IPS-NIHi7 (cell line): Measurements from ENCODE around the gene KSR2.
"Not testable (repeated sequence)": the region's sequence is repeated elsewhere in the genome, so short reads cannot be mapped to it uniquely, and the experiment has no call there.

Experiments
- DNase-seq: peaks from one replicate; pipeline ENCODE4 v3.0.0; 2012; ENCODE audit warnings: mixed read lengths; ENCODE audit errors: extremely low spot score

The KSR2 gene

DNA sequence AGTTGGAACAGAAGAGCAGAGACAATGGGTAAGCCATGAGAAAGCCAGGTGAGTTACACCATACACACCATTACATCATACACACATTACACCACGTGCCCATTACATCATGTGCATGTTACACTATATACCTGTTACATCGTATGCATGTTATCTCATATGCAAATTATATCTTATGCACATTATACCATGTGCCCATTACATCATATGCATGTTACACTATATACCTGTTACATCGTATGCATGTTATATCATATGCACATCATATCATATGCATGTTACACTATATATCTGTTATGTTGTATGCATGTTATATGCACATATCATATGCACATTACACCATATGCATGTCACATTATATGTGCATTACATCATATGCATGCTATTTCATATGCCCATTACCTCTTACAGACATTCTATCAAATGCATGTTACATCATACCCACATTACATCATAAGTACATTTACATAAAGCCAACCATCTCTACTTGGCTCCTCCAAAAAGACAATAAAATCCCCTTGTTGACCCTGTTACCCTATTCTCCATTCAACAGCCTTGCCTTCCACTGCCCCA is 207.2 kb downstream of the KSR2 start:
- DNase-seq, result no peak

GRCh38 chr12:117760990-117761389 is 207.8 kb downstream of the KSR2 start:
- no peak for DNase-seq

GRCh38 chr12:117750657-117751056 is 218.1 kb downstream of the KSR2 start:
- DNase-seq, result no peak

DNA sequence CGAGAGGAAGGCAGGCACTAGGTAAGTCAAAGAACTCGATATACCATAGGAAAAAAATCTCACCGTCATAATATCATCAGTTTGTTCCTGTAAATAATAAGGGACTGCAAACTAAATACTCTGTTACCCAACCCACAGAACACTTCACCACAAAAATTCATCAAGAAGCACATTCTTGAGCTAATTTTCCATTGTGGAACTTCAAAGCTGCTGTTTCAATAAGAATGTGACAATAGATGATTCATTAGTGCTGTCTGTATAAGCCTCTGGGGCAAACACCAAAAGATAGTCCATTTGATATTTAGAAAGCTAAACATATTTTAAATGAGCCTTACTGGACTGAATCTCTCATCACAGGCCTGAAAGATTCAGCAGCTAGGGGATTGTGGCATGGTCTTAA is 219.4 kb downstream of the KSR2 start:
- DNase-seq, result no peak

- DNase-seq, result not testable (repeated sequence)
Measured at GRCh38 chr12:117746358-117746757, 222.4 kb downstream of the KSR2 start.

DNA sequence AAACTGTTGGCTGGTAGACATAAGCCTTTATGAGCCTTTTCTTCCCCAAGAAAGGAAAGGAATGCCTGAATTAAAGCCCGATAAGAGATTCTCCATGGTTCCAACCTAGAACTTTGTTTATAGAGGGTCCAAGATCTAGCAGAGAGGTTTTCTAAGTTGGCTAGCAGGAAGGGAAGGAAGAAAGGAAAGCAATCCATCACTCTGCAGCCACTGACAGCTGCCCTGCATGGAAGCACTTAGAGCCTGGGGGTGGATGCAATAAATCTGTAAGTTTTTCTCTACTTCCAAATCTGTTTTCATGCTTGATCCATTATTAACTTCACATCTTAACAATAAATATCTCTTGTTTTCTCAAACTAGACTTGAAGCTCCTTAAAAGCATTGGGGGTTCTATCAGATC is 224.4 kb downstream of the KSR2 start:
- no peak for DNase-seq

- no peak for DNase-seq
Measured at GRCh38 chr12:117743761-117744160, 225.0 kb downstream of the KSR2 start.

DNA sequence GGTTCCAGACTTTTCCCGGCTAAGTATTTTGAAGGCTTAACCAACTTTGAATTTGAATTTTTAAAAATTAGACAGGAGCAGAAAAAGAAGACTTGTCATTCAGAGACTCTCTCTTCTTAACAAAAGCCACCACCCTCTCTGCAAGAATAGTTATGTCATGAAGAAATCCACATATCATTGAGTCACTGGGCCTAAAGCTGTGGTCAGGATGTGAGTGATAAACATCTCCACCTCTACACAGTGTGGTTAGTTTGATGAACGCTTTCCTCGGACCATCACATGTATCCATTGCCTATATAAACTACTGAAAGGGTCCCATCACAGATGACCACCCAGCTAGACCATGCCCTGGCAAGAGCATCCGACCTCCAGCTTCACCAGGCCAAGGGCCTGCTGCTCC is 226.1 kb downstream of the KSR2 start:
- no peak for DNase-seq

- DNase-seq, result no peak
Measured at GRCh38 chr12:117738233-117738632, 230.6 kb downstream of the KSR2 start.

DNA sequence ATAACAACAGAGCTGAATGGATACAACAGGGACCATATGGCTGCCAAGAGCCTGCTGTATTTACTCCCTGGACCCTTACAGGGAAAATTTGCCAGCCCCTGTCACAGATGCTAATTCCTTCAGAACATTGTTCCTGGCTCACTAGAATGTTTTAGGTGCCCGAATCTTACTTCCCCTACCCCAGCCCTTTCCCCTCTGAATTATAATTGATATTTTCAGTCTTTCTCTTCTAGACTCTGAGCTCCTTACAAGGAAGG is 235.3 kb downstream of the KSR2 start:
- no peak for DNase-seq

DNA sequence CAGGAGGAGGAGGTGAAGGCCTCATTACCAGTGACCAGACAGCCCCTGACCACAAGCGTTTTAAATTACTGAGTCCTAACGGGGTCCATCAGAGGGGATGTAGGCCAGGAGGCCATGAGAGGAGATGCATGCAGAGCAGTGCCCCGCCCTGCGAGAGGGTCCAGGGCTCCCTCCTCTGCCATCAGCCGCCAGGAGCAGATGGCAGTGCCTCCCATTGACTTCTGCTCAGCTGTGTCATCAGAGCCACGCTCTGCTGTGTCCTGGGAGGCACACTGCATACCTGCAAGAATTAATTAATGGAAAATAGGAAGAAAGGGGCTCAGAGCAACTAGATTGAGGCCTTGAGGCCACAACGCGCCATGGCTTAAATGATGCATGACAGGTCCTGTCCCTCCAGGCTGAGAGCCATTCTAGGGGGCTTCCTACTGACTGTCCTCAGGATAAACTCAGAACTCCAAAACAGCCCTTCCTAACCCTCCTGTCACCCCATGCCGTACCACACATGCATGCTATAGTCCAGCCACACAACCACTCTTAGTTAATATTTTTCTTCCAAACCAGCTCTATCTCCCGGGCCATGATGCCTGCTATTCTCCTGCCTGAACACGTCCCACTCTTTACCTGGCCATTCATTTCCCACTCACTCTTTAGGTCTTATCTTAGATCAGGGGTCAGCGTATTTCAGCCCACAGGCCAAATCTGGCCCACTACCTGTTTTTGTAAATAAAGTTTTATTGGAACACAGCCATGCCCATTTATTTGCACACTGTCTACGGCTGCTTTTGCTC is 235.8 kb downstream of the KSR2 start:
- no peak for DNase-seq

- DNase-seq, result not testable (repeated sequence)
Measured at GRCh38 chr12:117731131-117731530, 237.7 kb downstream of the KSR2 start.

DNA sequence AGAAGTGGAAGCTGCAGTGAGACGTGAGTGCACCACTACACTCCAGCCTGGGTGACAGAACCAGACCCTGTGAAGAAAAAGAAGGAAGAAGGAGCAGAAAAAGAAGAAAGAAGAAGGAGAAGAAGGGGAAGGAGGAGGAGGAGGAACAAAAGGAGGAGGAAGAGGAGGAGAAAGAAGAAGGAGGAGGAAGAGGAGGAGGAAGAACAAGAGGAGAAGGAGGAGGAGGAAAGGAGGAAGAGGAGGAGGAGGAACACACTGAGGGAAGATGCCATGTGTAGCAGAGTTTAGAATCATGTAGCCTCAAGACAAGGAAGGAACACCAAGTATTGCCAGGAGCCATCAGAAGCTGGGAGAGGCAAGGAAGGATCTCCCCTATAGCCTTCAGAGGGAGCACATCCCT is 241.5 kb downstream of the KSR2 start:
- DNase-seq, result no peak

DNA sequence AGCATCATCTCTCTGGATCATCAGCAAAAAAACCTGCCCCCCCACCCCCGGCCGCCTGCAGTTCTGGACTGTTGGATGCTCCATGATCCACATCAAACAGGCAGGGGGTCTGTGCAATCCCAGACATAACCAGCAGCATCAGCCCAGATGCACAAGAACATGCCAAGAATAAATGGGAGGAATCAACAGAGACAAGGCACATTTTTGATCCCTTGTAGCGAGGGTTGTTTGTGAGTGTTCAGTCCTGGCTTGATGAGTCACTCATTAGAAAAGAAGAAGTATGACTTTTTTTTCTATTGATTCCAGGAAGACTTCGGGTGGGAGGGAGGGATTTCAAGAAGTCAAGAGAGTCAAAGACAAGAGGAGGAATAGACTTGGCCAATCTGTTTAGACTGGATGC is 244.2 kb downstream of the KSR2 start:
- no peak for DNase-seq

- DNase-seq, result no peak
Measured at GRCh38 chr12:117718559-117718958, 250.2 kb downstream of the KSR2 start.

DNA sequence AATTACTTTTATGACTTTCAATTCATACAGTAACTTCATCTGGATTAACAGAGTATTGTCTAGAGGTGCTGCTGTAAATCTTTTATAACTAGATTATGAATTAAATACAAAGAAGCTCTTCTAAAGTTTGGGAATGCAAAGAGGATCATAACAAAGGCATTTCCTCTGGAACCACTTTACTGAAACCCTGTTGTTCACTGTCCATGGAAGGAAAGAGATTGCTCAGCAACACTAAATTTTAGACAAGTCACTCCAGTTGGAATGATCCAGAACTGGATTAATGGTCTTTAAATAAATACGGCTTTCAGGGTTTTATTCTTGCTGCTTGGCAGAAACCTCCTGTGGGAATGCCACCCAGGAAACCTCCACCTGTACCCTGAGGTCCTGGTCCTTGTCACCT is 250.6 kb downstream of the KSR2 start:
- no peak for DNase-seq

- no peak for DNase-seq
Measured at GRCh38 chr12:117714203-117714602, 254.6 kb downstream of the KSR2 start.

DNA sequence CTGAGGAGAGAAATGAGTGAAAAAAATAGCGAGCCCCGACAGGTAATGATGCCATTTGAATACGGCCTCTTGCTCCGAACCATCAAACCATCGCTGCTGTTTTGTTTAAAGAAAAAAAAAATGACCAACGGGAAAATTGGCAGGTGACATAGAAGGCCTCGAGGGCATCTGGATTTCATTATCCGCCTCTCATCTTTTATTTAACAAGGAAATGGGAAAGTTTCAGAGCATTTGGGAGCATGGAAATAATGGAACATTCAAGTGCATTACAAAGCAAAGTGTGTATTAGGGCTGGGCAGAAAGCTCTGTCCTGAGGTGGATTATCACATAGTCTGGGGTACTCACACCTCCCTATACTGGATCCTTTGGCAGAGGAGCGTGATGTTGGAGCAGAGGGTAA is 258.7 kb downstream of the KSR2 start:
- no peak for DNase-seq

DNA sequence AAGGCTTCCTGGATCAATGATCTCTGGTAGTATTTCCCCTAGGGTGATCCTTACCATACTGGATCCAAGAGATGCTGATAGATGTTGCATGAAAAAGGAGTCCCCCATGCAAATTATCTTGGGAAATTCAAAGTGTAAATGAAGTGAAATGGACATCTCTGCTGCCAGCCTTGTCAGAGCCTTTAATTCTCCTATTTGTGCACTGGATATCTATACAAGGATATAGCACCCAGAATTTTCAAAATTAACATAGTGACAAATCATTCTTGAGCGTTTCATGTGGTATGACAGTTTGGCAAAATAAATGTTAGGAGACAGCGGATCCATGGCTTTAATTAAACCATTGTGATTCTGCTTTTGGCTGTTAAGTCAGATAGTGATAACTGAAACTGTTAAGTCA is 260.9 kb downstream of the KSR2 start:
- DNase-seq, result no peak

GRCh38 chr12:117703584-117703983 is 265.2 kb downstream of the KSR2 start:
- DNase-seq, result no peak

DNA sequence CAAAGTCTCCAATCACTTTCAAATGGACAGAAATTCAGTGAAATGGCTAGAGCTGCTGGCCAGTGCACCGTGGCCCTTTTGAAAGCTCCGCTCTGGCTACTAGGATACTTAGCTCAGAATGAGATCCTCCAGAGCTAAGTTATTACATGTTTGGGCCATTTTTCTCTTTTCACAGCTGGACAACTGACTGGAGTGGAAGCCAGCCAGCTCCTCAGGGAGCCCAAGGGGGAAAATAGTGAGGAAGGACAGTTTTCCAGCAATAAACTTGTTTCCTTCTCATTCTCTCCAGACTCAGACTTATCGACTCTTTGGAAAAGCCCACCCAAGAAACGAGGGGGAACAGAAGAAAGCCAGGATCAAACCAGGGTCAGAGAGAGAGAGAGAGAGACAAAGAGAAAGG is 266.0 kb downstream of the KSR2 start:
- no peak for DNase-seq

DNA sequence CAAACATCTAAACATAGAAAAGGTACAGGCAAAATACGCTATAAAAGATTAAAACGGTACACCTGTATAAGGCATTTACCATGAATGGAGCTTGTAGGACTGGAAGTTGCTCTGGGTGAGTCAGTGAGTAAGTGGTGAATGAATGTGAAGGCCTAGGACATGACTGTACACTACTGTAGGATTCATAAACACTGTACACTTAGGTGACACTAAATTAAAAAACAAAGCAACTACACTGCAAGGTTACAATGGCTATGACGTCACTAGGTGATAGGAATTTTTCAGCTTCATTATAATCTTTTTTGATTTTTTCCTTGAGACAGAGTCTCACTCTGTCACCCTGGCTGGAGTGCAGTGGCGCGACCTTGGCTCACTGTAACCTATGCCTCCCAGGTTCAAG is 269.2 kb downstream of the KSR2 start:
- DNase-seq, result no peak

DNA sequence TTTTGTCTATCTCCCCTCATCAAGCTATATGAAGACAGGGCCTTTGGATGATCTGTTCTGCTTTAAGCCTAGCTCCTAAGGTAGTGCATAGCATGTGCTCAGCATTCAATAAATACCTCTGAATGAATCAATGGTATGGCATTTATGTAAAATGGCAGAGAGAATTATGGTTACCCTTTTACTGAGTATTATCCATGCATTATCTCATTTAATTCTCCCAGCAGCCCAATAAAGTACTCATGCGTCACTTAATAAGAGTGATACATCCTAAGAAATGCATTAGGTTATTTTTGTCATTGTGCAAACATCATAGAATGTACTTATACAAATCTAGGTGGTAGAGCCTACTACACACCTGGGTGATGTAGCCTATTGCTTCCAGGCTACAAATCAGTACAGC is 269.7 kb downstream of the KSR2 start:
- DNase-seq, result no peak

- no peak for DNase-seq
Measured at GRCh38 chr12:117695956-117696355, 272.8 kb downstream of the KSR2 start.
